DMS79 (cell line): Measurements from ENCODE around the gene ZP2.
"Not testable (repeated sequence)": the region's sequence is repeated elsewhere in the genome, so short reads cannot be mapped to it uniquely, and the experiment has no call there.

Source experiments
- DNase-seq: peaks from one replicate; lab custom pipeline; 2025; lab: John Stamatoyannopoulos, UW

The ZP2 gene

GRCh38 chr16:21217121-21217520, 5.7 kb upstream of the ZP2 start:
- DNase-seq, result no peak

DNA sequence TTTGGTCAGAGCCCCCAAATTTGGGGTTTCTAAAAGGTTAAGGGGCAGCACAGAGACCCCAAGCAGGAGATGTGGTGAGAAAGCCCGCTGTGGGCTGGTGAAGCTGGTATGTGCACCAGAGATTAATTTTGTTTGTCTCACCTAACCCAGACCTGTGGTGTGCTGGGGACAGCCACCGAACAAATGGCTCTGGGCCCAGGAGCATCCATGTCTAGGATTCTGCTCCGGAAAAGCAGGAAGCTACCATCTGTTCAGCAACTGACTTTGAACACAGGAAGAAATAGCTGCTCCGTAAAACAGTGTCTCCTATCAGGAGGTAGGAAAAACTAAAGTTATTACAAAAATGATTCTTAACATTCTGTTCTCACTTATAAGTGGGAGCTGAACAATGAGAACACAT, 2.7 kb upstream of the ZP2 start:
- DNase-seq, result no peak

GRCh38 chr16:21208446-21209230, 2.7 kb downstream of the ZP2 start:
- DNase-seq, result no peak

DNA sequence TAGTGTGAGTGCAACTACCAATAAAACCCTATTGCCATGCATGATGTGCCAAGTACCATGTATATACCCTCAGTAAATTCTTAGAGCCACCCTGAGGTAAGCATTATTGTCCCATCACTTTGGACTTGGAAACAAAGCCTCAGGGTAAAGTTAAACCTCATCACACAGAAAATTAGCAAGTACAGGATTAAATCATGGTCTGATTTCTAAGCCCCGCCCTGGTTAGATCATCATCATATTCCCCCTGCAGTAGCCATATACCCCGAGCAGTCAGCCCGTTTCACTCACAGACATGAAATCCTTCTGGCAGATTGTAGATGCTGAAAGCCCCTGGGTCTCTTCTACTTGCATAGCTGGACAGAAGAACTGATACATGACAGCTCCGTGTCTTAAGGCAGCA, 4.8 kb downstream of the ZP2 start:
- no peak for DNase-seq

- no peak for DNase-seq
Measured at GRCh38 chr16:21205303-21205702, 6.1 kb downstream of the ZP2 start.

GRCh38 chr16:21203155-21203797, 8.1 kb downstream of the ZP2 start:
- DNase-seq, result no peak

DNA sequence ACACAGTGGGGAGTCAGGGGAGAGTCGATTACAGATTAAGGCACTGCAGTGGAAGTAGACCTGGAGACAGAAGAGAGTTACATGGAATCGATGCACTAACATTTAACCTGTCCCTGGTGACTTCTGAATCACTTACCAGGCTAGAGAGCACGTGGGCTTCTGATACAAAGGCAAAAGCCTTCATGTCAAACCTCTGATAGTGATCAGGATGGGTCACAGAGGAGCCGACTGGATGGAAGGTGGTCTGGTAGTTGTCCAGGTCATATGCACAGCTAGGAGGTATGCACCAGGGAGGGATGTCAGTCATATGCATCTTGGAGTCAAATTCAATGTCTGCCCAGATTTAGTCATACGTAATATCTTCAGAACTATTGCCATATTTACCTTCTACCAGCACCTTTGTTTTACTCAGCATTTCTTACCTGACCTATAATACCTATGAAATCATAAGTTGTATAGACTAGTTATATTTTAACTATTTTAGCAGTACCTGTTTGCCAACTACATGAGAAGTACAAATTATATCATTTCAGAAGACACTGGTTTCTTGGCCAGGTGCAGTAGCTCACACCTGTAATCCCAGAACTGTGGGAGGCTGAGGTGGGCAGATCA, 11.7 kb downstream of the ZP2 start:
- DNase-seq, result no peak

DNA sequence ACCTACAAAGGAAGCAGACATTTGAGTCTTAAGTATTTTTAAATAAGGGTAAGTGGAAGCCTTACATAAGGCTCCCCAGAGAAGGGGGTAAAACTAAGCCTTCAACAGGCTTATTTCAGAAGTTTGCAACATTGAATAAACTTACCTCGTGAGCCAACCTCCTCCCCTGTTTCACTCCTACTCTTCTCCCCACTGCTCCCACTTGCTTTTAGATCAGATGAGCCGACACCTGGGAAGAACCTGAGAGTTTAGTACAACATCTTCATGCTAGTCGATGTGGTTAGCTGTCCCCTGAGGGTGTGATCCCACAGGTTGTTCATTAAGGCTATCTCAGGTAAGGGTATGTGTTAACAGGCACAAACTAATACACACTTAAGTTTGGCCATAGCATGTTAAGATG, 13.8 kb downstream of the ZP2 start:
- no peak for DNase-seq

GRCh38 chr16:21197112-21197511, 14.3 kb downstream of the ZP2 start:
- DNase-seq, result no peak

GRCh38 chr16:21195330-21195729, 16.0 kb downstream of the ZP2 start:
- DNase-seq, result not testable (repeated sequence)

DNA sequence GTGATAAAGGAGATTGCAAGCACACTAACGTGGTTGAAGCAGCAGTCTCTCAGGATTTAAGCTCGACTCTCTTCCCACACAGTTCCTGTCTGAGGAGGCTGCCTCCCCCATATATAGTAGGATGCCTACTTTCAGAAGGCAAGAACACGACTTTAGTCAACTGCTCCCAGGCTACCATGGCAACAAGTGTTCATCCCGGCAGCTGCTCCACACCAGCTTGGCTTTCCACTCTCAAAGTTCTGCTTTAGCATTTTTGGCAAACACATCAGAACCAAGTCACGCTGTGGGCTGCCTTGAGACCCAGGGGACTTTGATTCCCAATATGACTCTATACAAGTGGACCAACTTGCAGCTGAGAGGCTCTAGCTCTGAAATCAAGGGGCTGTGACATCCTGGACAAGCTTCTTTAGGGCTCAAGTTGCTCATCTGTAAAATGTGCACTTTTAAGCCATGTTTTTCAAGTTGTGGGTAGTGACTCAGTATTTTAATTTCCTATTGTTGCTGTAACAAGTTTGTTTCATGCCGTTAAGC, 16.5 kb downstream of the ZP2 start:
- no peak for DNase-seq

GRCh38 chr16:21192991-21193390, 18.4 kb downstream of the ZP2 start:
- DNase-seq, result no peak

DNA sequence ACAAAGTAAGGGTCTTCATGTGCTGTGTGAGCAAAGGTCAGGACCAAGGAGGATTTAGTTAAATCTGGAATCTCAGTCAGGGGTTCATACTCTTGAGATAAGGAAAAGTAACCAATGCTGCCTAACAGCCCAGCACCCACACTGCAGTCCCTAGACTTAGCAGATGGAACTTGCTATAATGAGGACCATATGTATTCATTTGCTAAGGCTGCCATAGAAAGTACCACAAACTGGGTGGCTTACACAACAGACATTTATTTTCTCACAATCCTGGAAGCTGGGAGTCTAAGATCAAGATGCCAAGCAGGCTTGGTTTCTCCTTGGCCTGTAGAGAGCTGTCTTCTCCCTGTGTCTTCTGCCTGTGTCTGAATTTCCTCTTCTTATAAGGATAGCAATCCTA, 20.8 kb downstream of the ZP2 start:
- DNase-seq, result no peak

DNA sequence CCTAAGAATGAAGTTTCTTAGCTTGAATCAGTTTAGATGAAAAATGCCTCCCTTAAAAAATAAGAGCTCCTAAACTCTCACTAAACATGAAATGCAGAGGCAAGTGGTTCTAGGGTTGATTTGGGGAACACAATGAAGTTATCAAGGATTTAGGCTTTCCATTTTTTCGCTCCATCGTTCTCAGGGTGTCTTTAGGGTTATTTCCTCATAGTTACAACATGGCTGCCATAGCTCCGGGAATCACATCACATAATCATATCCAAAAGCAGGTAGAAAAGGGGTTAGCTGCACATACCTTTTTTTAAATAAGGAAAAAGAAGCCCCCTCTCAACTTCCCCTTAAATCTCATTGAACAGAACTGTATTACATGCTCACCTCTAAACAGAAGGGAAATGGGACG, 21.4 kb downstream of the ZP2 start:
- DNase-seq, result no peak

- no peak for DNase-seq
Measured at GRCh38 chr16:21189311-21189710, 22.1 kb downstream of the ZP2 start.

DNA sequence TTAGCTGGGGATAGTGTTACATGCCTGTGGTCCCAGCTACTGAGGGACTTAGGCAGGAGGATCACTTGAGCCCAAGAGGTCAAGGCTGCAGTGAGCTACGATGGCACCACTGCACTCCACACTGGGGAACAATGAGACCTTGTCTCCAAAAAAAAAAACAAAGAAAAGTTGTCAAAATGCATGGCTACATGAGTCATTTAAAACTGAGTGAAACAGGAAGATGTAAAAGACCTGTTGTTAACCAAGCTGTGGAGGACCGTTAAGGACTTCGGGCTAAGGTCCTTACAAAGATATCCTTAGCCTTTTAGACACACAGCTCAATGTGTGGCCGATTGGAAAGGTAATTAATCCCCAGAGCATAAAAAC, 25.1 kb downstream of the ZP2 start:
- no peak for DNase-seq

GRCh38 chr16:21185659-21186325, 25.6 kb downstream of the ZP2 start:
- no peak for DNase-seq

GRCh38 chr16:21184834-21185233, 26.5 kb downstream of the ZP2 start:
- no peak for DNase-seq

- no peak for DNase-seq
Measured at GRCh38 chr16:21183995-21184394, 27.4 kb downstream of the ZP2 start.

DNA sequence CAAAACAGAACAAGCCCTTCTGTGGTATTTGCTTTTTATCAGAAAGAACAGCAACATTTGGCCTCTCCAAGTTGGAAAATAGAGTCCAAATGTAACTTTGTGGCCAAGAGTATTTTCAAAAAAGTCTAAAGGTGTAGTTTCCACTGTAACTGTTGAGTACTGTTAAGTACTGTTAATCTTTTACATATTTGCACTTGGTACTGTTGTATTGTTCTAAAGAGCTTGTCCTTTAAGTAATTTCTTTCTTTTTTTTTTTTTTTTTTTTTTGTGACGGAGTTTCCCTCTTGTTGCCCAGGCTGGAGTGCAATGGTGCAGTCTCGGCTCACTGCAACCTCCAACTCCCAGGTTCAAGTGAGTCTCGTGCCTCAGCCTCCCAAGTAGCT, 31.4 kb downstream of the ZP2 start:
- DNase-seq, result no peak

- DNase-seq, result no peak
Measured at GRCh38 chr16:21179126-21179982, 32.0 kb downstream of the ZP2 start.

GRCh38 chr16:21175397-21175796, 36.0 kb downstream of the ZP2 start:
- DNase-seq, result no peak
